ENCODE results near the gene MAST2.

- TF ChIP-seq POLR2A (IDR thresholded peaks at IDR 0.05): no peak
- TF ChIP-seq CTCF (IDR thresholded peaks at IDR 0.05): no peak
- TF ChIP-seq POLR2AphosphoS5 (IDR thresholded peaks at IDR 0.05): no peak
Observed at GRCh38 chr1:45785583-45785982, 17.8 kb upstream of the MAST2 start.

All from upper lobe of left lung (tissue), 4 donors.